ENCODE measurements around the gene TMPRSS13.
"Not testable (repeated sequence)": the region's sequence is repeated elsewhere in the genome, so short reads cannot be mapped to it uniquely, and the experiment has no call there.

Gene TMPRSS13

GRCh38 chr11:117930668-117931330 lies 1.6 kb upstream of the TMPRSS13 start:
- no peak for DNase-seq (ENCODE audit: low read depth)

DNA sequence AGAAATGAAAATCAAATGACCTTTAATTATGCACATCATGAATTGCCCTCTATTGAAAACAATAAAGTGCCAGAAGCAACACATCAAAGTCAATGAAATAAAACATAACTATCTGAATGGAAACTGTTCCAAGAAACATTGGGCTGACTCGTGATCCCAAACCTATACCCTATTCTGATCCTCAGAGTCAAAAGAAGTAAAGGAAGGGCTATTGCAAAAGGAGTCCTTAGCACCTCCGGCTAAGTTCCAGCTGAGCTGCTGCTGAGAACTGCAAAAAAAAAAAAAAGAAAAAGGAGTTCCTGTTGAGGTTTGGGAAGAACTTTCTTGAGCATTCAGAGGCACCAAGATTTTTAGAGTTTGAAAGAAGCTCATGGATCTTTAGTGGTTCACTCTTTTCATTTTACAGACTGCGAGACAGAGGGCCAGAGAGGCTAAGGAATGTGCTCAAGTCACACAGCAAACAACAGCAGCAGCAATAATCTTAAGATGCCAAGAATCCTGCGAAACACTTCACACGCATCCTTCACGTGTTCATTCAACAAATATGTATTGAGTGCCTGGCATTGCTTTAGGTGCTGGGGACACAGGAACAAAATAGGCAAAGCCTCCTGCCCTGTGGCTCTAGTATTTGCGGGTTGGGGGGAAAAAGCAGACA lies 841 bp upstream of the TMPRSS13 start:
- no peak for DNase-seq (ENCODE audit: low read depth)

GRCh38 chr11:117928446-117929141 lies 608 bp downstream of the TMPRSS13 start:
- DNase-seq (ENCODE audit: low read depth), result no peak

DNA sequence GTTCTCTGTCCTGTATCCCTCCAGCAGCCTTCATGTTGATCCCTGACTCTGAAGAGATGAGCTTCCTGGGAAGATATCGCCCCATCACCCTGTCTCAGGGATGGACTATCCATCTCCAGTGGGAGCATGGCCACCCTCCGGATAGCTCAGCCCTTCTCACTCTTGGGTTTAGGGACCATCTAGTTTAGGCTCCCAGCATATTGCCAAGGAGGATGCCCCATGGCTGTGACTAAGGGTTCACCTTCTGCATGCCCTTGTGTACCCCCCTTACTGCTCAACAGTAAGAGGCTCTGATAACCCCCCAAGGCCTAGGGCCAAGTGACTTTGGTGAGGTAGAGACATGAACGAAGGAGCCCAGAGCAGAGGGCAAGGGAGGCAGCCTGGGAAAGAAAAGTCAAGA lies 1.3 kb downstream of the TMPRSS13 start:
- DNase-seq (ENCODE audit: low read depth), result no peak

DNA sequence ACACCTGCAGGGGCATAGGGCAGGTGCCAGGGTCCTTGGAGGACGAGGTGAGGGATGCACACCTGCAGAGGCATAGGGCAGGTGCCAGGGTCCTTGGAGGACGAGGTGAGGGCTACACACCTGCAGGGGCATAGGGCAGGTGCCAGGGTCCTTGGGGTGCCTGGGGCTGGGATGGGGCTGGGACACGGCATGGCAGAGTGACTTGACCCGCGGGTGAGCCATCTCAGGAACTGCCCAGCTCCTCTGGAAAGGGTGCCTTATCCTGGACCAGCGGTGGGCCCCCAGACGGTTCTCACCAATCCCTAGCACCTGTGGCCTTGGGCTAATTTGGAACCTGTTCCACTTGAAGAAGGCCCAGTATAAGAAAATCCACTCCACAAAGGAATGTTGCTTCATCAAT lies 3.0 kb downstream of the TMPRSS13 start:
- DNase-seq (ENCODE audit: low read depth), result not testable (repeated sequence)

- DNase-seq (ENCODE audit: low read depth), result no peak
These were observed 3.8 kb downstream of the TMPRSS13 start for GRCh38 chr11:117925198-117925925.

GRCh38 chr11:117924631-117925170 lies 4.5 kb downstream of the TMPRSS13 start:
- DNase-seq (ENCODE audit: low read depth), result no peak

- no peak for DNase-seq (ENCODE audit: low read depth)
These were observed 5.4 kb downstream of the TMPRSS13 start for GRCh38 chr11:117923773-117924172.

DNA sequence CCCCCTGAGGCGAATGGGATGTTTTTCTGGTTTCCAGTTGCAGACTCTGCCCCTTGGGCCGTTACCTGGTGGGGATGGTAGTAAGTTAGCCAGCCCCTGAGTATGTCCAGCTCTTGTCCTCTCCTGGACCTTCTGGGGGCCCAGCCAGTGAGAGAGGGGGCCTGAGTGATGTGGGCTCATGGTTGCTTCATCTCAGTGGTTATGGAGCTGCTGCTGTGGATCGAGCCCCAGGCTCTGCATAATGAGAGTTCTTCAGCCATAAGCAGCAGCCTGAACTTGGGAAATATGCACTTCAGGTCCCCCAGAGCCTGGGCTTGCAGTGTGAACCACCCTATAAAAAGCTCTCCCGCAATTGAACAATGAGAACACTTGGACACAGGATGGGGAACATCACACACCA lies 5.9 kb downstream of the TMPRSS13 start:
- DNase-seq (ENCODE audit: low read depth), result no peak

- no peak for DNase-seq (ENCODE audit: low read depth)
These were observed 7.3 kb downstream of the TMPRSS13 start for GRCh38 chr11:117921893-117922292.

DNA sequence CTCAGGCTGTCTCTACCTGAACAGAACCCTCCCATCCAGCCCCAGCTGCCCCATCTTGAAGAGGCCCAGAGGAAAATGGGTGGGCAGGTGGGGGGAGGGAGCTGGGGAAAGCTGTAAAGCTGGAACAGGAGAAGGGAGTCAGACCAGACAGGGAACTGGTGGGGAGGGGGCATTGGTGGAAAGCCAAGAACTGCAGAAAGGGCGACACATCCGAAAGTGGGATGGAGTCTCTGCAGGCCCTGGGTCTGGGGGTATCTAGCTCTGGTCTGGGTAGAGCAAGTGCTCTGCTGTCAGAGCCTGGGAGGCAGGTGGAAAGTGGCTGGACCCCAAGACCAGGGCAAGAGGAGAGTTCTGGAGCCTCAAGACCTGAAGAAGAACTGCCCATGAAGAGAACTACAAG lies 7.7 kb downstream of the TMPRSS13 start:
- no peak for DNase-seq (ENCODE audit: low read depth)

- no peak for DNase-seq (ENCODE audit: low read depth)
These were observed 9.4 kb downstream of the TMPRSS13 start for GRCh38 chr11:117919781-117920221.

DNA sequence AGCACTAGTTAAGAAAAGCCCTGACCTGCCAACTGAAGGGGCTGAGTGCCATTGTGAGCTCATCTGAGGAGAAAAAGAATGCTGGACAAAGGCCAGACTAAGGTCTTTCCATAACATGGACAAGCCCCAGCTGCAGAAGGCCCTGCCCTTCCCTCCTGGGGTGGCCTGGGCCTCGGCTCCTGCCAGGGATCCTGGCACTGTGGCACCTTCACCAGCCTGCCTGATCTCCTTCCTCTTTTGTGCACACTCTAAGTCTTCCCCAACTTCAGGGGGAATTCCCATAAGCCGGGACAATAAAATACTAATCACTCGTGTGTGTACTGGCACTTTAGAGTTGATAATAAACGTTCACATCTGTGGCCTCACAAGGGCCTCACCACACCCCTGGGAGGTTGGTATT lies 9.9 kb downstream of the TMPRSS13 start:
- no peak for DNase-seq (ENCODE audit: low read depth)

- DNase-seq (ENCODE audit: low read depth), result no peak
These were observed 10.6 kb downstream of the TMPRSS13 start for GRCh38 chr11:117918366-117919255.

- no peak for DNase-seq (ENCODE audit: low read depth)
These were observed 11.5 kb downstream of the TMPRSS13 start for GRCh38 chr11:117917591-117918151.

DNA sequence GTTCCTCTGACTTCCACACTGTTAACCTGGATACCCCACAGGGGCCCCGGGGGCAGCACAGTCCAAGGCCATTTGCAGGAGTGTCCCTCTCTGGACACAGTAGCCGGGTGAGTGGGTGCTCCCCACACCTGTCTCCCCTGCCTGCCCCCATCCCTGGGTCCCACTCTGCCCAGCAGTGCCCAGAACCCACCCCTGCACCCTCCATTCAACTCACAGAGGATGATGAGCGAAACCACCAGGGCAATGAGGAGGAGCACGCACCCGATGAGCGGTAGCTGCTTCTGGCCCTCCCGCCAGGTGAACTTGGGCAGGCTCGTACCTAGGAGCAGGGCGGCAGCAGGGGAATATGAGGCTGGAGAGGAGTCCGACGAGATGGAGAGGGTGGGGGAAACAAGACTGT lies 12.2 kb downstream of the TMPRSS13 start:
- no peak for DNase-seq (ENCODE audit: low read depth)

DNA sequence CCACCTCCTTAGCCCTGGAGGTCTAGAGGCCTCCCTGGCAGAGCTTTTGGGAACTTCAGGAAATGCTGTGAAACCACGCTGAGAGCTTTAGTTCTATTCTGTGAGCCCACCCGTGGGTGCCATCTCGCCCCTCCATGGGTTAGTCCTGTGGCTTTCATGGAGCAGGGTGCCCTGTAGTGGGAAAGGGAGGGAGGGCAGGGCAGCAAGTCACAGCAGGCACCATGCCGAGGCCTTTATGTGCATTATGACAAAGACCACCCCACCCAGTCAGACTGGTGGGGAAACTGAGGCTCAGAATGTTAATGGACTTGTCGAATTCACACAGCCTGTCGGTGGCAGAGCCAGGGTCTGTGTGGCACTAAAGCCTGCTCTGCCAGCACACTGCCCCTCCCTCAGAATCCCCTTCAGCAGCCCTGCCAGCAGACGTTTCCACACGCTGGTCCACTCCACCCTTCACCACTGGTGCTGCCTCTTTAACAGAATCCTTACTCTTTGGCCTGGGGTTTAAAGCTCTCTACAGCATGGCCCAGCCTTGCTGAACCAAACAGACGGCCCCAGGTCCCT lies 13.4 kb downstream of the TMPRSS13 start:
- DNase-seq (ENCODE audit: low read depth), result no peak

- DNase-seq (ENCODE audit: low read depth), result no peak
These were observed 14.1 kb downstream of the TMPRSS13 start for GRCh38 chr11:117914991-117915618.

- no peak for DNase-seq (ENCODE audit: low read depth)
These were observed 14.8 kb downstream of the TMPRSS13 start for GRCh38 chr11:117914398-117914761.

GRCh38 chr11:117913736-117914397 lies 15.3 kb downstream of the TMPRSS13 start:
- DNase-seq (ENCODE audit: low read depth), result no peak

All from stimulated activated CD8-positive, alpha-beta memory T cell treated with anti-CD3 and anti-CD28 coated beads, Interleukin-4, amount 100 ng/mL, for 24 hours (primary cell).